Esophagus muscularis mucosa (tissue), 4 donors: ENCODE measurements around the gene ARCN1. TPM values are rescaled to one million over a fixed set of nuclear protein-coding genes. Genes with fewer than 3 reads are reported as not detected.
"Not testable (repeated sequence)": the region's sequence is repeated elsewhere in the genome, so short reads cannot be mapped to it uniquely, and the experiment has no call there.

Experiments
- DNase-seq: peaks from one replicate; pipeline ENCODE4 v3.0.0-alpha.2; 2017; ENCODE audit errors: extremely low spot score
- H3K27ac ChIP-seq, 4 donors: fragments of 200-600 bp; sonication (generic); replicated peaks in 1 of 4; 1 replicate in 3 of 4; 2 replicates in 1 of 4; pipeline ENCODE4 v1.5.1; 2016 to 2019; ENCODE audit warnings: mild to moderate bottlenecking in 1 of 4
- H3K27me3 ChIP-seq, 4 donors: fragments of 200-600 bp; sonication (generic); one replicate each; pipeline versions ENCODE4 v1.5.1 to v1.6.0; 2016 to 2019
- H3K36me3 ChIP-seq, 4 donors: fragments of 200-600 bp; sonication (generic); one replicate each; pipeline ENCODE4 v1.5.1; 2016 to 2019
- H3K4me1 ChIP-seq, 4 donors: fragments of 200-600 bp; sonication (generic); one replicate each; pipeline ENCODE4 v1.5.1; 2016 to 2019
- H3K4me3 ChIP-seq, 4 donors: fragments of 200-600 bp; sonication (generic); 1 replicate in 2 of 4; 2 replicates in 2 of 4; pipeline ENCODE4 v1.5.1; 2016 to 2019; ENCODE audit warnings: mild to moderate bottlenecking in 4 of 4, moderate library complexity in 1 of 4
- H3K9me3 ChIP-seq, 4 donors: fragments of 200-600 bp; sonication (generic); 1 replicate in 3 of 4; 2 replicates in 1 of 4; pipeline ENCODE4 v1.5.1; 2016 to 2019
- CTCF ChIP-seq, 3 experiments: fragments of 200-600 bp in 2 of 3; fragments of 450-650 bp in 1 of 3; sonication (generic) in 2 of 3; IDR thresholded peaks; one replicate each; pipeline ENCODE4 v1.5.1; 2017 to 2019; ENCODE audit warnings: antibody characterized with exemption in 3 of 3, mild to moderate bottlenecking in 2 of 3, moderate library complexity in 1 of 3
- EP300 ChIP-seq: sonication (generic); formaldehyde crosslinking; IDR thresholded peaks from one replicate; pipeline ENCODE4 v1.6.1; 2017; ENCODE audit warnings: antibody characterized with exemption
- POLR2A ChIP-seq: fragments of 450-650 bp; IDR thresholded peaks from one replicate; pipeline ENCODE4 v1.6.1; 2017; ENCODE audit warnings: antibody characterized with exemption, moderate library complexity, mild to moderate bottlenecking, low read depth
- POLR2AphosphoS5 ChIP-seq, 2 donors: sonication (generic); formaldehyde crosslinking; IDR thresholded peaks; one replicate each; pipeline ENCODE4 v1.6.1; 2017; ENCODE audit warnings: antibody characterized with exemption in 2 of 2
- WGBS: methylation state at CpG from one replicate; pipeline ENCODE4 v1.1.5; 2018; 5-methylcytosine and 5-hydroxymethylcytosine counted together
- intact Hi-C: fragments of 100-400 bp; cut with DNase I; formaldehyde crosslinking; loops from one replicate; pipeline ENCODE4 v1.15.1; 2023
- total RNA-seq, 4 donors: library from RNA; depleted of rRNA; stranded (reverse); fragments of >200 nt; gene quantifications; one replicate each; pipeline versions ENCODE4 v1.1.0 to v1.2.1, GENCODE V29; 2016

ARCN1 gene
- total RNA-seq, 4 donors from 2014 or later, result 83.9 to 115 (median 102) TPM

GRCh38 chr11:118552341-118552740, 19.9 kb upstream of the ARCN1 start:
- WGBS, result 96% methylated on average over 4 of the region's 4 CpGs
- intact Hi-C loops, result no loop called here
- H3K4me1 ChIP-seq, result no peaks in the 10 kb centered on the region
- peak; percentile 17 for DNase-seq
- H3K27me3 ChIP-seq, result no peaks in the 10 kb centered on the region
- TF ChIP-seq CTCF (IDR thresholded peaks at IDR 0.05), result no peak
- no peak for TF ChIP-seq POLR2A
- TF ChIP-seq POLR2AphosphoS5 (IDR thresholded peaks at IDR 0.05), result no peak
- TF ChIP-seq EP300, result no peak
- H3K9me3 ChIP-seq, result no peaks in the 10 kb centered on the region
- H3K27ac ChIP-seq, result no peak overlapping the region
- no peak overlapping the region for H3K4me3 ChIP-seq
- H3K36me3 ChIP-seq, result peaks cover 26 to 91% (median 71%) of the 10 kb centered on the region in 4 donors

GRCh38 chr11:118560806-118561205, 11.4 kb upstream of the ARCN1 start:
- H3K9me3 ChIP-seq, result no peaks in the 10 kb centered on the region
- no peak for DNase-seq
- peaks cover 23 to 52% (median 41%) of the 10 kb centered on the region in 4 donors for H3K36me3 ChIP-seq
- H3K4me1 ChIP-seq, result peaks cover 0 to 21% (median 14%) of the 10 kb centered on the region in 4 donors
- no peak for TF ChIP-seq EP300
- no peak for TF ChIP-seq POLR2A
- TF ChIP-seq POLR2AphosphoS5 (IDR thresholded peaks at IDR 0.05), result no peak
- TF ChIP-seq CTCF (IDR thresholded peaks at IDR 0.05), result no peak
- intact Hi-C loops, result no loop called here
- no peak overlapping the region for H3K27ac ChIP-seq
- no peaks in the 10 kb centered on the region for H3K27me3 ChIP-seq
- WGBS, result 92% methylated on average over 4 of the region's 4 CpGs
- H3K4me3 ChIP-seq, result no peak overlapping the region

GRCh38 chr11:118565051-118565450, 7.2 kb upstream of the ARCN1 start:
- no peak for TF ChIP-seq CTCF (IDR thresholded peaks at IDR 0.05)
- peak in 1 of 2 donors; percentile 14 for TF ChIP-seq POLR2AphosphoS5 (IDR thresholded peaks at IDR 0.05)
- DNase-seq, result peak; percentile 50
- peak overlapping the region; percentile 57 to 71 (median 64) for H3K4me3 ChIP-seq
- H3K27ac ChIP-seq, result peak overlapping the region; percentile 75 to 84 (median 80)
- no peaks in the 10 kb centered on the region for H3K27me3 ChIP-seq
- intact Hi-C loops, result loop anchor here (5.0 kb wide), 1 partner anchor 33 kb away; the partner anchor contains the start of gene TMEM25
- H3K9me3 ChIP-seq, result no peaks in the 10 kb centered on the region
- peaks cover 0 to 26% (median 18%) of the 10 kb centered on the region in 4 donors for H3K4me1 ChIP-seq
- peaks cover 0 to 12% (median 9%) of the 10 kb centered on the region in 4 donors for H3K36me3 ChIP-seq
- 31% methylated on average over 5 of the region's 5 CpGs for WGBS

- Histone ChIP-seq H3K4me1 (peaks cover 23 to 38% (median 36%) of the 10 kb centered on the region in 4 donors), H3K27ac (no peak overlapping the region), H3K36me3 (no peaks in the 10 kb centered on the region), H3K27me3 (no peaks in the 10 kb centered on the region), H3K9me3 (no peaks in the 10 kb centered on the region), H3K4me3 (no peak overlapping the region)
- 90% methylated on average over 2 of the region's 2 CpGs for WGBS
- intact Hi-C loops, result loop anchor here (5.0 kb wide), 2 partner anchors 37 to 38 kb away; partner anchors contain the start of genes PHLDB1 and TMEM25
- peak; percentile 12 for DNase-seq
- TF ChIP-seq POLR2A, result no peak
- TF ChIP-seq EP300, result no peak
- no peak for TF ChIP-seq POLR2AphosphoS5 (IDR thresholded peaks at IDR 0.05)
- no peak for TF ChIP-seq CTCF (IDR thresholded peaks at IDR 0.05)
Observed at GRCh38 chr11:118569670-118570069, 2.5 kb upstream of the ARCN1 start.

GRCh38 chr11:118570787-118571186, 1.4 kb upstream of the ARCN1 start:
- H3K4me3 ChIP-seq, result no peak overlapping the region
- peaks cover 34 to 39% (median 39%) of the 10 kb centered on the region in 4 donors for H3K4me1 ChIP-seq
- no peak overlapping the region for H3K27ac ChIP-seq
- 94% methylated on average over 1 of the region's 1 CpG for WGBS
- TF ChIP-seq POLR2A (no peak), EP300 (no peak), CTCF (IDR thresholded peaks at IDR 0.05) (no peak), POLR2AphosphoS5 (IDR thresholded peaks at IDR 0.05) (no peak)
- H3K36me3 ChIP-seq, result no peaks in the 10 kb centered on the region
- no peaks in the 10 kb centered on the region for H3K9me3 ChIP-seq
- DNase-seq, result no peak
- intact Hi-C loops, result loop anchor here (5.0 kb wide), 1 partner anchor 37 kb away; the partner anchor contains the start of gene PHLDB1
- no peaks in the 10 kb centered on the region for H3K27me3 ChIP-seq

- 29% methylated on average over 15 of the region's 15 CpGs for WGBS
- DNase-seq, result peak; percentile 91
Observed at GRCh38 chr11:118571701-118572060, 528 bp upstream of the ARCN1 start.

More at GRCh38 chr11:118571701-118572060, 528 bp upstream of the ARCN1 start:
- not testable (repeated sequence) for H3K9me3 ChIP-seq, H3K36me3 ChIP-seq, H3K27me3 ChIP-seq
- Histone ChIP-seq H3K4me1 (peaks cover 41 to 43% (median 41%) of the 10 kb centered on the region in 4 donors), H3K4me3 (peak overlapping the region; percentile 70 to 86 (median 83)), H3K27ac (peak overlapping the region; percentile 90 to 97 (median 94))
- intact Hi-C loops, result loop anchor here (5.0 kb wide), 1 partner anchor 36 kb away; the partner anchor contains the start of gene PHLDB1
